ENCODE data around the gene HMGN4.

Gene HMGN4

DNA sequence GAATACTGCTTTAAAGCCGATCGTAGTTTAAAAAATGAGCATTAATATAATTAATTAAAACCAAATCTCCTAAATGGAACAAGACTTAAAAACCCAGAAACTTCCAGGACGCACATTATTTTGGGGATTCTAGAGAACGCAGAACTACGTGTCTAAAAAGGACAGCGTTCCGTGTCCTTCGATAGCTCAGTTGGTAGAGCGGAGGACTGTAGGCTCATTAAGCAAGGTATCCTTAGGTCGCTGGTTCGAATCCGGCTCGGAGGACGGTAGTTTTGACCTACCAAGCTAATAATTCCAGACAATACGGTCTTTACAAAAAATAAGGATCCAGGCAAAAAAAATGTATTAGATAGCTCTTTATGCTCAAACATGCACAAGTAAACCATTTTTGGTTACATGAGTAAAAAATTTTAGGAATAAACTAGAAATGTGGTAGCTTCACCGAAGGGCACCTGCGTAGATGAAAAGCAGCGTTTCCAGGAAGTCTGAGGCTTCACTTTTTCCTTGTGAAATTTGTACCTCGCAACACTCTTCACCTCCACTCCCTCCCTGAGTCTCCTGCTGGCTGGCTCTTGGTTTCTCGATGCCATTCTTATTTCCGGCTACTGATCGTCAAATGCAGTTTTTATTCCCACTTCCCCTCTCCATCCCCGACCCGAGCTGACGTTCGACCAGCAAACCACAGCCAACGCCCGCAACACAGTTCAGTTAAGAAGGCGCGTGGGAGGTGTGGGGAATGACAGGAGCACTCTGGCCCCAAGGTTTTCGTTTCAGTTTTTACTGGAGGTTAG, 39.0 kb downstream of the HMGN4 start:
- DNase-seq = no peak

DNA sequence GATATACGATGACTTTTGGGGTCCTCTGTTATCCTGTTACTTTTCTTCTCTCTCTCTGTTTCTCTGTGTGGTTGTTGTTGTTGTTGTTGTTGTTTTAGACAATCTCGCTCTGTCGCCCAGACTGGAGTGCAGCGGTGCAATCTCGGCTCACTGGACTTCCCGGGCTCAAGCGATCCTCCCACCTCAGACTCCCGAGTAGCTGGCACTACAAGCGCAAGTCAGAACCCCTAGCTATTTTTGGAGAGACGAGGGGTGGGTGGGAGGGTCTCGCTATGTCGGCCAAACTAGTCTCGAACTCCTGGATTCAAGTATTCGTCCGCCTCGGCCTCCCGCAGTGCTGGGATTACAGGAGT, 39.5 kb downstream of the HMGN4 start:
- DNase-seq = no peak

DNA sequence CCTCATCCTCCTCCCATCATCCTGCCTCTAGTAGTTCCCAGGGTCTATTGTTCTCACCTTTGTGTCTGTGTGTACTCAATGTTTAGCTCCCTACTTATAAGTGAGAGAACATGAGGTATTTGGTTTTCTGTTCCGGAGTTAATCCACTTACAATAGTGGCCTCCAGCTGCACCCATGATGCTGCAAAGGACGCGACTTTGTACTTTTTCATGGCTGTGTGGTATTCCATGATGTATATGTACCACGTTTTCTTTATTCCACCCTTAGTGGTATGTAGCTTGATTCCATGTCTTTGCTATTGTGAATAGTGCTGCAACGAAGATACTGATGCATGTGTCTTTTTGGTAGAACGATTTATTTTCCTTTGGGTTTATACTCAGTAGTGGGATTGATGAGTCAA, 40.1 kb downstream of the HMGN4 start:
- no peak for DNase-seq

DNA sequence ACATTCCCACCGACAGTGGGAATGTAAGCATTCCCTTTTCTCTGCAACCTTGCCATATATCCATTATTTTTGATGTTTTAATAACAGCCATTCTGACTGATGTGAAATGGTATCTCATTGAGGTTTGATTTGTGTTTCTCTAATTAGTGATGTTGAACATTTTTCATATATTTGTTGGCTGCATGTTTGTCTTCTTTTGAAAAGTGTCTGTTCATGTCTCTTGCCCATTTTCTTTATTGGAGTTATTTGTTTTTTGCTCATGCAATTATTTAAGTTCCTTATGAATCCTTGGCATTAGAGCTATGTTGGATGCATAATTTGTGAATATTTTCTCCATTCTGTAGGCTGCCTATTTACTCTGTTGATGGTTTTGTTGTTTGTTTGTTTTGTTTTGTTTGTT, 40.6 kb downstream of the HMGN4 start:
- DNase-seq = no peak

DNA sequence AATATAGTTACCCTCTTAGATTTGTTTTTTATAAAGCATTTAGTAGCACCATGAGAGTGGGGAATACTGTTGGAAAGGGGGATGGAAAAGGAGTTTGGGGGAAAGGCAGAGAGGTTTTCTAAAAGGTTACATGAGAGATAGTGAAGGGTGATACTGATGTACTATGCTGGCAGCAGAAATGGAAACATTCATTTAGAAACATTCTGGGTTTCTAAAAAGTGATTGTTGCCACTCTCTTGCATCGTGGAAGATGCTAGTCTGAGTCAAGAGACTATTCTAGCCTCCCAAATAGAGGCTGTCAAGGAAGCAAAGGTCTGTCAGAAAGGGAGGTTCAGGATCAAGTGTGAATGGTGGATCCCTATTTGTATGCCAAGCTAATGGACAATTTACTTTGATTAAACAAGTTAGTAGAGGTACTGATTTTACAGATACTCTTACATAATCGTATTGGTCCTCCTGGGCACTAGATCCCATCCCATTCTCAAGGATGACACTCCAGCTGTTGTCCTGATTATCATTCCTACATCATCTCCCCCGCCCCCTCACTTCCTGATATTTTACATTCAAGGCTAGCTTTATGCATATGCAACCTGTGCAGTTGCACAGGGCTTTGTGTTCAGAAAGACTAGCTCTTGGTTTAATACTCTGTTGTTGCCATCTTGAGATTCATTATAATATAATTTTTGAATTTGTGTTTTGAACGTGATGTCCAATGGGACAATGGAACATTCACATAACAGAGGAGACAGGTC, 43.2 kb downstream of the HMGN4 start:
- no peak for DNase-seq

DNA sequence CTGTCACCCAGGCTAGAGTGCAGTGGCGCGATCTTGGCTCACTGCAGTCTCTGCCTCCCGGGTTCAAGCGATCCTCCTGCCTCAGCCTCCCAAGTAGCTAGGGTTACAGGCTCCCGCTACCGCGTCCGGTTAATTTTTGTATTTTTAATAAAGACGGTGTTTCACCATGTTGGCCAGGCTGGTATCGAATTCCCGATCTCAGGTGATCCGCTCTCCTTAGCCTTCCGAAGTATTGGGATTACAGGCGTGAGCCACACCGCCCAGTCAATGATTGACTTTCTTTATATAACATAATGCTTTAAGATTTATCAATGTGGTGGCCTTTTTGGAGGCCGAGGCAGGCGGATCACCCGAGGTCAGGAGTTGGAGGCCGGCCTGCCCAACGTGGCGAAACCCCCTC, 50.8 kb downstream of the HMGN4 start:
- no peak for DNase-seq

DNA sequence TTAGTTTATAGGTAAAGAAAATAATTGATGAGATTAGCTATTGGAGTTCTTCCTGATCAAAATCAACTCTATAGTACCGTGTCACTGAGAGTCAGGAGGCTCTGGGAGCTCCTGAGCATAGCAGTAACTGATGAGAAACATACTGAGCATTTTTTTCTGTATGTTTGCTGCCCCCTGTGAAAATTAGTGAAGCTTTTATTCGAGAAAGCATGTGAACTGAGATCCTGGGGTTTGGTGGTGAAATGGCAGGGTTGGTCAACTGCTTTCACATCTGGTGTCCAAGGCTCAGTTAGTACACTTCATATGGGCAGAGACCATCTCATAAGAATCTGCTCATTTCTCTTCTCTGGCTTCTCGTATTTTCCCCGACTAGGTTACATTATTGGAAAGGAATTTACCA, 54.5 kb downstream of the HMGN4 start:
- DNase-seq = no peak

DNA sequence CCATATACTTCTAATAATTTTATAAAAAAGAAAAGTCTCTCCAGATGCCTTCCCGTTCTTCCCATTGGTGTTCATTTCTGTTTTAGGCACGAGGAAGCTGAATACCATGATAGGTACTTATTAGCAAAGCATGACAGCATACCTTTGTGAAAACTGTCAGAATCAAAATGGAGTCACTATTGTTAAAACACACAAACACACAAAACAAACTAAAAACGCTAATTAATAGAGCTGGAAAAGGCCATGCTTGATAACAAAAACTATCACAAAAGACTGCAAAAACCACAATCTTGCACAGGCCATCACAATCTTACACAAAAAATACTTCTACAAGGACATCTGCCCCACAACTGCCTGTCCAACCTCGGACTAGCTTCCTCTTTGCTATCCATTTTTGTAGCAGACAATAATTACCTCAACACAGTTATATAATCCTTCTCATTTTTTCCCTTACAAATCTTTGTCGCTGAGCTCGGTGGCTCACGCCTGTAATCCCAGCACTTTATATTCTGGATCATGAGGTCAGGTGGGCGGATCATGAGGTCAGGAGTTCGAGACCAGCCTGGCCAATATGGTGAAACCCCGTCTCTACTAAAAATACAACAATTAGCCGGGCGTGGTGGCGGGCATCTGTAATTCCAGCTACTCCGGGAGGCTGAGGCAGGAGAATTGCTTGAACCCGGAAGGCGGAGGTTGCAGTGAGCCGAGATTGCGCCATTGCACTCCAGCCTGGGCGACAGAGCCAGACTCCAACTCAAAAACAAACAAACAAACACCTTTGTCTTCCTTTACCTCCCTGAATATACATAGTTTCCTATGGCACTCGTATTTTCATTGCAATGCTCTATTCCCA, 55.3 kb downstream of the HMGN4 start:
- no peak for DNase-seq

DNA sequence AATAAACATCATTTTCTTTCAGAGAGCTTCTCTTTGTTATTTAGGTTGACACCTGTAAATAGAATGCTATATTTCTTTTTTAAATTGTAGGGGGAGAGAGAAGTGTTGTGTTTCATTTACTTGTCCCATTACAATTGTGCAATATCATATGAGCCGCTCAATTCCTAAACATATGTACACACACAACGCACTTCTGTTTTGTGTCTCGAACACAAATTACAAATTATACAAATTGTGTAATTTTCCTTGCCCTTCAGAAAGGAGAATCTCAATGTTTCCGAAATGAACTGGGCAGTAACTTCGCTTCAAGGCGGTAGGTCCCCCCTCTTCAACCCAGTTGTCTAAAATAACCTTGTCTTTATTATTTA, 55.9 kb downstream of the HMGN4 start:
- DNase-seq = no peak

DNA sequence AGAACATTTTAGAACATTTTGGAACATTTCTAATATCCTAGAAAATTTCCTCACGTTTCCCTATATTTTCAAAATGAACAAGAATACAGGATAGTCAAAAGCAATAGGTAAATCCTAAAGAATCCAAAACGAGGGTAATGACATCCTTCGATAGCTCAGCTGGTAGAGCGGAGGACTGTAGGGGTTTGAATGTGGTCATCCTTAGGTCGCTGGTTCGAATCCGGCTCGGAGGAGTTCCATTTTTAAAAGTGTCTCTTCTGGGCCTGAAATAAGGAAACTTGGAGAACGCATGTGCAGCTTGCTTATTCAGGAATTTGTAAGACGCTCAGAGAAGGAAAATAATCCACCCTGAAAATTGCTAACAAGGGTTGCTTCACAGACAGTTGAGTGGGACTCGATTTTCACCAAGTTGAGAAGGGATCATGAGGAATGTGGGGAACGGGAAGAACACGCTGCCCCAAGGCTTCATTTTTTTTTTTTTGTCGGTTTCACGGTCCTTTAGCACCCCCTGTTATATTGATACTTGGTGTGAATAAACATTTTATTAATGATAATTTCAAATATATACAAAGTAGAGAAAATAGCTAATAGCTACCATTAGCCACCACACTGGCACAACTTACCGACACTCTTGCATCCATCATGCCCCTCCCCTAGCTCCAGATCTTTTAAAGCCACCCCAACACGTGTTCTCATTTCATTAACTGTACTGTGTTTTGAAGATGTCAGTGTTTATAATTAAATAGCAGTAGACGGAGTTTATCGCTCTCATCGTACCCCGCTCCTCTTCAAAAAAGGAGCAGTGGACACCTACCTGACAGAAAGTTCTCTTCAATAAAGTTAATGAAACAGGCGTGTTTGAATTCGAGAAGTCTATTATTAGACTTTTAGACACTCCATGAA, 56.8 kb downstream of the HMGN4 start:
- DNase-seq = no peak

DNA sequence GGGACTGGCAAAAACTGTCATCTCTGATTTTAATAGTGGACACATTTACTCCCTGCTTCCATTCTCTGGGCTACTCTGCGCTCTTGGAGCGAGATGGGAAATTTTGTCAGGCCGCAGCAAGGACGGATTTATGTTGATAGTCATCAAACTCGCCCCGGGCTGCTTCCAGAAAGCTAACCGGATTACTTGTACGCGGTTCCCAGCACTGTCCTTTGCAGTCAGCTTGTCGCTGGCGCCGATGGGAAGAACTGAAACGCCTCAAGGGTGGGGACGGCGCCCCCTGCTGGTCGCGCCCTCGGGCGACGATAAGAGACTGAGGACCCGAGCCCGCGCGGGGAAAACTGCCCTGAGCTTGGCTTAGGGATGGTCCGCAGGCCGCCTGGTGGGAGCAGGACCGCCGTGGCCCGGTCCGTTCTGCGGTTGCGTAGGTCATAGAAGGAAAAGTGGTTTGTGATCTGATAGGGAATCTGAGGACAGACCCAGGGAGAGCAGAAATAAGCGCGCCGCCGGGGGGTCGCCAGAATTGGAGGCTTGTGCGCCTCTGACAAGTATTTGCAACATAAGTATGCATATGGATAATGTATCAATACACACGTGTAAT, 57.6 kb downstream of the HMGN4 start:
- peak; percentile 90 for DNase-seq

All from right kidney (tissue), 1 donor.